HepG2 (cell line): Measurements from ENCODE around the gene LIF. TPM values are rescaled to one million over a fixed set of nuclear protein-coding genes. Genes with fewer than 3 reads are reported as not detected.
A peak's percentile ranks its signal among the peaks of the same experiment; 100 is the strongest.

Source experiments
- ATAC-seq: fragments of 200-7000 bp; cut with Tn5 transposase; 3 replicates; pipeline ENCODE4 v1.9.1; 2020; ENCODE audit warnings: mild to moderate bottlenecking, moderate library complexity
- BruUV-seq: library from RNA; stranded (reverse); fragments of 400-500 nt; replicated peaks from 2 replicates; lab custom pipeline; 2021; lab: Mats Ljungman, UMichigan
- CTCF ChIA-PET: fragments of 300-600 bp; formaldehyde crosslinking; extraction: SDS; loops from one replicate; lab custom pipeline; 2021; ENCODE audit warnings: low total read pairs, inconsistent platforms, low intra/inter-chr PET ratio; lab: Yijun Ruan, JAX
- POLR2A ChIA-PET: fragments of 350-600 bp; sonication (Branson Sonifier 250); formaldehyde crosslinking; loops from one replicate; lab custom pipeline; 2020; ENCODE audit warnings: antibody characterized with exemption, inconsistent platforms; lab: Yijun Ruan, JAX
- DNase-seq: peaks from one replicate; pipeline ENCODE4 v3.0.0-alpha.2; 2015; ENCODE audit warnings: low spot score
- FAIRE-seq: peaks from 3 replicates; lab custom pipeline; 2011; peaks lifted over from hg19 to GRCh38; lab: Jason Lieb, UNC
- H2AFZ ChIP-seq: one replicate; pipeline ENCODE4 v1.6.1; 2011; ENCODE audit warnings: low read length, inconsistent platforms
- H3K27ac ChIP-seq: fragments of 300-600 bp; 3 replicates; pipeline ENCODE4 v1.8.0; 2011; ENCODE audit warnings: mixed run types, mild to moderate bottlenecking, mixed read lengths, low read length, inconsistent platforms; ENCODE audit not compliant: insufficient read depth; ENCODE audit errors: extremely low read length
- H3K27me3 ChIP-seq, 2 experiments: fragments of 200-600 bp in 1 of 2; 2 replicates in 1 of 2; 3 replicates in 1 of 2; pipeline versions ENCODE4 v1.6.0 to v1.8.0; 2011; ENCODE audit warnings: low read length in 2 of 2, mild to moderate bottlenecking in 2 of 2, moderate library complexity in 2 of 2, inconsistent platforms in 1 of 2; ENCODE audit not compliant: insufficient read depth in 2 of 2, control insufficient read depth in 1 of 2
- H3K36me3 ChIP-seq, 2 experiments: fragments of 200-600 bp in 1 of 2; replicated peaks in 1 of 2; 2 replicates in 1 of 2; 3 replicates in 1 of 2; pipeline versions ENCODE4 v1.5.1 to v1.8.0; 2011; ENCODE audit warnings: low read length in 2 of 2, inconsistent platforms in 1 of 2; ENCODE audit not compliant: insufficient read depth in 2 of 2, control insufficient read depth in 1 of 2
- H3K4me1 ChIP-seq: 2 replicates; pipeline ENCODE4 v1.5.1; 2012; ENCODE audit warnings: low read length, inconsistent platforms; ENCODE audit not compliant: insufficient read depth
- H3K4me2 ChIP-seq: 2 replicates; pipeline ENCODE4 v1.6.0; 2011; ENCODE audit warnings: low read depth, low read length, inconsistent platforms
- H3K4me3 ChIP-seq, 3 experiments: fragments of 200-600 bp in 1 of 3; sonication (generic), shearing (Covaris generic) in 1 of 3; replicated peaks in 1 of 3; 2 replicates each; pipeline ENCODE4 v1.5.1; 2011 to 2016; ENCODE audit warnings: low read length in 3 of 3, inconsistent platforms in 2 of 3, low read depth in 2 of 3, mild to moderate bottlenecking in 2 of 3, control low read depth in 1 of 3, mixed read lengths in 1 of 3; ENCODE audit not compliant: insufficient read depth in 1 of 3
- H3K79me2 ChIP-seq: one replicate; pipeline ENCODE4 v1.6.1; 2011; ENCODE audit warnings: low read length, inconsistent platforms; ENCODE audit not compliant: insufficient read depth
- H3K9ac ChIP-seq: 2 replicates; pipeline ENCODE4 v1.6.0; 2011; ENCODE audit warnings: mild to moderate bottlenecking, low read depth, low read length, inconsistent platforms; ENCODE audit not compliant: insufficient read depth
- H3K9me3 ChIP-seq: 2 replicates; pipeline ENCODE4 v1.5.1; 2012; ENCODE audit warnings: mild to moderate bottlenecking, low read length
- H4K20me1 ChIP-seq: 2 replicates; pipeline ENCODE4 v1.6.0; 2011; ENCODE audit warnings: inconsistent platforms, mild to moderate bottlenecking, low read length, moderate library complexity; ENCODE audit not compliant: insufficient read depth
- CREB1 ChIP-seq, 2 experiments: fragments of 450-650 bp in 1 of 2; IDR thresholded peaks; 2 replicates each; pipeline ENCODE4 v1.6.1; 2016 to 2017; ENCODE audit warnings: control low read depth in 1 of 2, mild to moderate bottlenecking in 1 of 2, missing compliant biosample characterization in 1 of 2, missing genetic modification characterization in 1 of 2
- ETS1 ChIP-seq: sonication (generic); formaldehyde crosslinking; IDR thresholded peaks from 2 replicates; pipeline ENCODE4 v1.4.0; 2020; ENCODE audit warnings: missing genetic modification reagents
- HNRNPL ChIP-seq: fragments of 200-400 bp; formaldehyde crosslinking; IDR thresholded peaks from 2 replicates; pipeline ENCODE4 v1.6.1; 2017; ENCODE audit warnings: mild to moderate bottlenecking, low read depth, low read length
- KAT7 ChIP-seq: IDR thresholded peaks from 2 replicates; pipeline ENCODE4 v1.6.1; 2018; ENCODE audit warnings: borderline replicate concordance, missing compliant biosample characterization
- ZFP36 ChIP-seq: fragments of 150-350 bp; IDR thresholded peaks from 2 replicates; pipeline ENCODE4 v1.6.1; 2018; ENCODE audit warnings: borderline replicate concordance, low read length, low read depth; ENCODE audit not compliant: partially characterized antibody
- ZNF563 ChIP-seq: sonication (generic); formaldehyde crosslinking; IDR thresholded peaks from 2 replicates; pipeline ENCODE4 v1.8.0; 2022; ENCODE audit warnings: mild to moderate bottlenecking, moderate library complexity, missing genetic modification reagents
- ZNF570 ChIP-seq: sonication (generic); formaldehyde crosslinking; IDR thresholded peaks from 2 replicates; pipeline ENCODE4 v1.4.0; 2020; ENCODE audit warnings: mild to moderate bottlenecking, missing genetic modification reagents, borderline replicate concordance
- ZNF614 ChIP-seq: IDR thresholded peaks from 2 replicates; pipeline ENCODE4 v1.6.1; 2018; ENCODE audit warnings: missing biosample characterization, missing genetic modification reagents, inconsistent platforms, borderline replicate concordance
- ZNF768 ChIP-seq: sonication (generic); formaldehyde crosslinking; IDR thresholded peaks from 2 replicates; pipeline ENCODE4 v1.4.0; 2020; ENCODE audit warnings: missing genetic modification reagents
- WGBS: methylation state at CpG from one replicate; pipeline ENCODE4 v1.1.6; 2017; ENCODE audit warnings: low lambda C conversion rate; 5-methylcytosine and 5-hydroxymethylcytosine counted together
- in situ Hi-C: cut with HindIII; loops from 2 replicates; pipeline ENCODE4 v1.10.0; 2017; ENCODE audit warnings: low pct_unique_long_range_greater_than_20kb; ENCODE audit not compliant: extremely low pct_ligation_motif_present
- intact Hi-C: fragments of 100-400 bp; cut with micrococcal nuclease; formaldehyde crosslinking; loops from one replicate; pipeline ENCODE4 v1.10.0; 2022; ENCODE audit not compliant: unreplicated experiment
- polyA plus RNA-seq, 8 experiments: library from polyadenylated mRNA; depleted of rRNA in 3 of 8; stranded (reverse) in 7 of 8; unstranded in 1 of 8; fragments of >200 nt; fragmentation: Illumina TruSeq in 4 of 8; extraction: Trizol in 4 of 8; gene quantifications; 2 replicates each; pipeline versions ENCODE4 v1.2.1 to v1.2.3, GENCODE V29; 2011 to 2016; ENCODE audit warnings: low read depth in 4 of 8, missing spikeins in 1 of 8, mixed read lengths in 1 of 8; ENCODE audit not compliant: insufficient read depth in 1 of 8
- total RNA-seq, 5 experiments: library from RNA; depleted of rRNA; stranded (reverse); fragments of >200 nt; fragmentation: Illumina TruSeq; extraction: Trizol; gene quantifications; 2 replicates each; pipeline ENCODE4 v1.2.3, GENCODE V29; 2016; ENCODE audit warnings: low read depth in 1 of 5
- TF ChIP-seq, protein P1 (sequence below): sonication (generic); formaldehyde crosslinking; IDR thresholded peaks from 2 replicates; pipeline ENCODE4 v1.5.0; 2020; ENCODE audit warnings: missing genetic modification reagents
- TF ChIP-seq, protein P2 (sequence below): IDR thresholded peaks from 2 replicates; pipeline ENCODE4 v1.6.1; 2016; ENCODE audit warnings: missing biosample characterization, missing genetic modification reagents, low read depth

LIF gene
- total and polyA plus RNA-seq, 2 of the 13 experiments (the other 11 are each of a cell fraction or from before 2014, with no cell fraction given) = 3.6 to 8.5 TPM

DNA sequence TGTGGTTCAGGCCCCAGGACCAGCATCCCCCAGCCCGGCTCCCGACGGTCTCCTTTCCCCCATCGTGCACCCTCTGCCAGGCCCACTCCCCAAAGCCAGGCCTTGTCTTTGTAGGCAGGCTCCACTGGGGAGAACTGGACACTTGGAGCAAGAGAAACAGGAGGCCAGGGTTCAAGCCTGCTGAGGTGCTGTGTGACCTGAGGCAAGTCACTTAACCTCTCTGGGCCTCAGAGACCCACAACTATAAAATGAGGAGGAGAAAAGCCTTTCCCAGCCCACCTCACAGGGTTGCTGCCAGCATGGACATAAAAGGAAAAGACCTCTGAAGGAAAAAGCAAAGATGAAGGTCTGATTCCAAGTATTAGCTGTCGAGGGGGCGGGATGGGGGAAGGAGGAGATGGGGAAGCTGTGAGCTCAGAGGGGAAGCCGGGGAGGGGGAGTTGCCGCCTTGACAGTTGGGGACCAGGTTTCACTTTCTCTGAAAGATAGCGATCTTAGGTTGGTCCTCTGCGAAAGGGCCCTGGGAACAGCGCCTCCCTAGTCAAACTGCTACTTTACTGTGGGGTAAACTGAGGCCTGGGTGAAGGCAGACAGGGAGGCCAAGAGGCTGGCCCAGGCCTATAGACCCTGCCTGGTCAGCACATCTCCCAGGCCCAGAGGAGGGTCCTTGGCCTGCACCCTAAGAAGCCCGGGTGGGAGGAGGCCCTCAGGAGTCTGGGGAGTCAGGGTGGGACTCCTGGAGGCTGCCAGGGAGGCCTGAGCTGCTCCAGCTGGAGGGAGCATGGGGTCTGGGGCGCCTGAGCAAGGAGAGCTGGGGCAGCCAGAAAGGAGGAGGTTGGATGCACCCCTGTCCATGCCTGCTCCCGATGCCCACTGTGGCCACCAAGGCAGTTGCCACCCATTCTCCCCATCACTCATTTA, 21.1 kb upstream of the LIF start:
- in situ Hi-C loops (loop anchor here (10.0 kb wide), 1 partner anchor 217 kb away; no protein-coding TSS in a partner anchor), intact Hi-C loops (no loop called here)
- no peak overlapping the region for H2AFZ ChIP-seq
- POLR2A ChIA-PET = no interaction called here
- CTCF ChIA-PET = no interaction called here
- TF ChIP-seq ZNF768 (CRISPR knock-in tag) = peak; percentile 95
- no peak for TF ChIP-seq ZNF614 (CRISPR knock-in tag)
- TF ChIP-seq, protein P1, sequence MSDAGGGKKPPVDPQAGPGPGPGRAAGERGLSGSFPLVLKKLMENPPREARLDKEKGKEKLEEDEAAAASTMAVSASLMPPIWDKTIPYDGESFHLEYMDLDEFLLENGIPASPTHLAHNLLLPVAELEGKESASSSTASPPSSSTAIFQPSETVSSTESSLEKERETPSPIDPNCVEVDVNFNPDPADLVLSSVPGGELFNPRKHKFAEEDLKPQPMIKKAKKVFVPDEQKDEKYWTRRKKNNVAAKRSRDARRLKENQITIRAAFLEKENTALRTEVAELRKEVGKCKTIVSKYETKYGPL (CRISPR knock-in tag) = no peak
- H3K4me1 ChIP-seq = peaks cover 10% of the 10 kb centered on the region
- FAIRE-seq (no peak), DNase-seq (no peak), ATAC-seq (no peak)
- 72% methylated on average over 12 of the region's 14 CpGs for WGBS
- H4K20me1 ChIP-seq = no peaks in the 10 kb centered on the region
- BruUV-seq = no TSS peak
- no peak overlapping the region for H3K4me2 ChIP-seq
- H3K27ac ChIP-seq = no peak overlapping the region
- H3K79me2 ChIP-seq = no peaks in the 10 kb centered on the region
- H3K27me3 ChIP-seq = peaks cover 8 to 37% of the 10 kb centered on the region in 2 experiments
- H3K9ac ChIP-seq = no peak overlapping the region
- H3K4me3 ChIP-seq = no peak overlapping the region
- H3K36me3 ChIP-seq = no peaks in the 10 kb centered on the region
- H3K9me3 ChIP-seq = no peaks in the 10 kb centered on the region

- CTCF ChIA-PET = no interaction called here
- no peak within 1 kb of the TSS for H2AFZ ChIP-seq
- peaks cover 15% of the 10 kb centered on the region for H3K4me1 ChIP-seq
- H3K4me3 ChIP-seq = no peak within 1 kb of the TSS
- no peaks in the 10 kb centered on the region for H3K36me3 ChIP-seq
- no peak within 1 kb of the TSS for H3K27ac ChIP-seq
- H3K4me2 ChIP-seq = no peak within 1 kb of the TSS; the same call in 1 of the 2 replicates
- FAIRE-seq = no peak
- H3K27me3 ChIP-seq = peaks cover 10 to 37% of the 10 kb centered on the region in 2 experiments
- BruUV-seq = no TSS peak
- no peak for ATAC-seq
- no peaks in the 10 kb centered on the region for H3K9me3 ChIP-seq
- H3K9ac ChIP-seq = no peak within 1 kb of the TSS
- POLR2A ChIA-PET = no interaction called here
- DNase-seq = no peak
- H3K79me2 ChIP-seq = no peaks in the 10 kb centered on the region
- intact Hi-C loops = no loop called here
- H4K20me1 ChIP-seq = no peaks in the 10 kb centered on the region
- WGBS = 64% methylated on average over 21 of the region's 35 CpGs
- in situ Hi-C loops = loop anchor here (10.0 kb wide), 1 partner anchor 218 kb away; no protein-coding TSS in a partner anchor
- TF ChIP-seq ZFP36 = peak; percentile 59
- TF ChIP-seq KAT7 (CRISPR knock-in tag) = no peak
- TF ChIP-seq ETS1 (CRISPR knock-in tag) = no peak
- TF ChIP-seq, protein P2, sequence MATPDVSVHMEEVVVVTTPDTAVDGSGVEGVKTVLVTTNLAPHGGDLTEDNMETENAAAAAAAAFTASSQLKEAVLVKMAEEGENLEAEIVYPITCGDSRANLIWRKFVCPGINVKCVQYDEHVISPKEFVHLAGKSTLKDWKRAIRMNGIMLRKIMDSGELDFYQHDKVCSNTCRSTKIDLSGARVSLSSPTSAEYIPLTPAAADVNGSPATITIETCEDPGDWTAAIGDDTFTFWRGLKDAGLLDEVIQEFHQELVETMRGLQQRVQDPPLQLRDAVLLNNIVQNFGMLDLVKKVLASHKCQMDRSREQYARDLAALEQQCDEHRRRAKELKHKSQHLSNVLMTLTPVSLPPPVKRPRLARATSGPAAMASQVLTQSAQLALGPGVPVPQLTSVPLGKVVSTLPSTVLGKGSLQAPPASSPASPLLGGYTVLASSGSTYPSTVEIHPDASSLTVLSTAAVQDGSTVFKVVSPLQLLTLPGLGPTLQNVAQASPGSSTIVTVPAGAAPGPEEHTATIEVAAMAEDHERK (CRISPR knock-in tag) = no peak
- 0 out of 2 replicates have a peak, but pooled peaks have one; percentile 44 for TF ChIP-seq HNRNPL
- TF ChIP-seq CREB1 (IDR thresholded peaks at IDR 0.05) = no peak
- TF ChIP-seq CREB1 (CRISPR knock-in tag; IDR thresholded peaks at IDR 0.05) = no peak
- no peak for TF ChIP-seq ZNF570 (CRISPR knock-in tag)
- no peak for TF ChIP-seq ZNF563
Measured at GRCh38 chr22:30266445-30267381, 20.2 kb upstream of the LIF start, which contains the start of gene OSM. Gene OSM, minus strand, starts transcription at chr22:30266851. Its CDS starts 52 bp downstream, at chr22:30266799.
